CD14-positive monocyte (primary cell): ENCODE data around the gene ARAP2. TPM values are rescaled to one million over a fixed set of nuclear protein-coding genes. Genes with fewer than 3 reads are reported as not detected.

Experiments
- DNase-seq, 3 donors: peaks; one replicate each; pipeline ENCODE4 v3.0.0-alpha.2; 2011 to 2022
- H2AFZ ChIP-seq: 2 replicates; pipeline ENCODE4 v1.6.0; 2012; ENCODE audit warnings: mild to moderate bottlenecking, low read depth, low read length, inconsistent platforms; ENCODE audit not compliant: insufficient read depth, poor library complexity, severe bottlenecking
- H3K27ac ChIP-seq, 2 donors: 1 replicate in 1 of 2; 2 replicates in 1 of 2; pipeline ENCODE4 v1.5.1; 2012 to 2013; ENCODE audit warnings: low read length in 2 of 2, control low read depth in 1 of 2, inconsistent platforms in 1 of 2, low read depth in 1 of 2, mild to moderate bottlenecking in 1 of 2
- H3K27me3 ChIP-seq, 2 donors: one replicate each; pipeline versions ENCODE4 v1.6.0 to v1.6.1; 2011 to 2013; ENCODE audit warnings: low read length in 2 of 2; ENCODE audit not compliant: control insufficient read depth in 2 of 2, insufficient read depth in 2 of 2
- H3K36me3 ChIP-seq, 2 donors: replicated peaks in 1 of 2; 1 replicate in 1 of 2; 2 replicates in 1 of 2; pipeline versions ENCODE4 v1.5.1 to v1.6.1; 2012 to 2013; ENCODE audit warnings: low read length in 2 of 2, control low read depth in 1 of 2, inconsistent platforms in 1 of 2, mild to moderate bottlenecking in 1 of 2; ENCODE audit not compliant: insufficient read depth in 2 of 2, control insufficient read depth in 1 of 2
- H3K4me1 ChIP-seq, 2 donors: 1 replicate in 1 of 2; 2 replicates in 1 of 2; pipeline versions ENCODE4 v1.5.1 to v1.6.1; 2012 to 2013; ENCODE audit warnings: low read length in 2 of 2, control low read depth in 1 of 2, inconsistent platforms in 1 of 2, mild to moderate bottlenecking in 1 of 2, moderate library complexity in 1 of 2; ENCODE audit not compliant: insufficient read depth in 2 of 2, control insufficient read depth in 1 of 2
- H3K4me2 ChIP-seq: replicated peaks from 2 replicates; pipeline ENCODE3; 2012; ENCODE audit warnings: low read length, moderate library complexity, mild to moderate bottlenecking; ENCODE audit not compliant: poor library complexity, severe bottlenecking; ENCODE audit errors: extremely low read depth
- H3K4me3 ChIP-seq, 3 experiments: fragments of 200-600 bp in 1 of 3; sonication (generic) in 1 of 3; replicated peaks in 1 of 3; 1 replicate in 2 of 3; 2 replicates in 1 of 3; pipeline ENCODE4 v1.5.1; 2011 to 2013; ENCODE audit warnings: low read length in 3 of 3, mild to moderate bottlenecking in 3 of 3, control low read depth in 2 of 3, low read depth in 2 of 3, inconsistent platforms in 1 of 3, moderate library complexity in 1 of 3
- H3K79me2 ChIP-seq: 2 replicates; pipeline ENCODE4 v1.6.0; 2012; ENCODE audit warnings: mild to moderate bottlenecking, control low read depth, inconsistent platforms, low read length, moderate library complexity; ENCODE audit not compliant: insufficient read depth
- H3K9ac ChIP-seq: 2 replicates; pipeline ENCODE4 v1.6.0; 2017; ENCODE audit warnings: low read length, mild to moderate bottlenecking; ENCODE audit not compliant: insufficient read depth, poor library complexity, severe bottlenecking
- H3K9me3 ChIP-seq, 2 donors: replicated peaks in 1 of 2; 1 replicate in 1 of 2; 2 replicates in 1 of 2; pipeline versions ENCODE4 v1.5.1 to v1.6.1; 2012 to 2013; ENCODE audit warnings: low read length in 2 of 2, control low read depth in 1 of 2; ENCODE audit not compliant: control insufficient read depth in 1 of 2, insufficient read depth in 1 of 2
- H4K20me1 ChIP-seq: 2 replicates; pipeline ENCODE4 v1.6.0; 2012; ENCODE audit warnings: mild to moderate bottlenecking, low read length, control low read depth, moderate library complexity; ENCODE audit not compliant: insufficient read depth
- H3K27ac Mint-ChIP-seq, 7 donors: one replicate each; pipeline ENCODE4 v1.8.0; 2020; ENCODE audit warnings: mild to moderate bottlenecking in 7 of 7, mixed read lengths in 7 of 7, moderate library complexity in 6 of 7, inconsistent platforms in 2 of 7
- H3K27me3 Mint-ChIP-seq, 3 donors: one replicate each; pipeline ENCODE4 v1.8.0; 2021 to 2022; ENCODE audit warnings: low read depth in 3 of 3, mild to moderate bottlenecking in 3 of 3, mixed read lengths in 3 of 3, moderate library complexity in 3 of 3, inconsistent platforms in 1 of 3
- H3K36me3 Mint-ChIP-seq, 2 donors: one replicate each; pipeline ENCODE4 v1.8.0; 2020; ENCODE audit warnings: mixed read lengths in 2 of 2, inconsistent platforms in 1 of 2, mild to moderate bottlenecking in 1 of 2
- H3K4me1 Mint-ChIP-seq: one replicate; pipeline ENCODE4 v1.8.0; 2020; ENCODE audit warnings: mild to moderate bottlenecking, mixed read lengths
- H3K4me3 Mint-ChIP-seq, 2 donors: one replicate each; pipeline ENCODE4 v1.8.0; 2020; ENCODE audit warnings: mild to moderate bottlenecking in 2 of 2, mixed read lengths in 2 of 2, moderate library complexity in 1 of 2
- H3K9me3 Mint-ChIP-seq, 7 donors: one replicate each; pipeline ENCODE4 v1.8.0; 2020 to 2022; ENCODE audit warnings: mixed read lengths in 7 of 7, mild to moderate bottlenecking in 6 of 7, moderate library complexity in 6 of 7, inconsistent platforms in 2 of 7
- CTCF ChIP-seq: fragments of 200-600 bp; IDR thresholded peaks from one replicate; pipeline ENCODE4 v1.8.0; 2022; ENCODE audit warnings: antibody characterized with exemption, mild to moderate bottlenecking
- WGBS: methylation state at CpG from one replicate; pipeline ENCODE4 v1.1.5; 2013; ENCODE audit warnings: missing lambda C conversion rate; ENCODE audit not compliant: insufficient coverage; 5-methylcytosine and 5-hydroxymethylcytosine counted together
- intact Hi-C, 2 donors: fragments of 100-400 bp; cut with micrococcal nuclease; formaldehyde crosslinking; loops; one replicate each; pipeline versions ENCODE4 v1.15.0 to v1.15.1; 2023
- polyA plus RNA-seq, 3 donors: library from polyadenylated mRNA; depleted of rRNA in 1 of 3; unstranded in 2 of 3; stranded (reverse) in 1 of 3; fragments of 300-500 nt in 2 of 3; fragments of >200 nt in 1 of 3; fragmentation: Illumina TruSeq in 2 of 3; gene quantifications; 1 replicate in 2 of 3; 2 replicates in 1 of 3; pipeline ENCODE4 v1.2.3, GENCODE V29; 2012 to 2021

ARAP2 gene
- polyA plus RNA-seq, 3 donors, result 4.6 to 17.7 (median 5.6) TPM

GRCh38 chr4:36218121-36218520 lies 26.2 kb downstream of the ARAP2 start:
- Mint-ChIP-seq H3K27me3 (no peaks in the 10 kb centered on the region), H3K9me3 (no peaks in the 10 kb centered on the region), H3K4me3 (no peak overlapping the region), H3K27ac (peak overlapping the region in 2 of 7 donors; percentile 26 to 32), H3K4me1 (peaks cover 21% of the 10 kb centered on the region), H3K36me3 (peaks cover 9% of the 10 kb centered on the region in 2 donors)
- Histone ChIP-seq H3K4me3 (no peak overlapping the region), H3K9ac (no peak overlapping the region), H3K4me2 (no peak overlapping the region), H3K4me1 (peaks cover 0 to 11% of the 10 kb centered on the region in 2 donors), H4K20me1 (peaks cover 81% of the 10 kb centered on the region), H3K79me2 (peaks cover 57% of the 10 kb centered on the region), H3K36me3 (peaks cover 4 to 8% of the 10 kb centered on the region in 2 donors), H3K27me3 (no peaks in the 10 kb centered on the region), H2AFZ (no peak overlapping the region), H3K9me3 (no peaks in the 10 kb centered on the region), H3K27ac (peak overlapping the region in 1 of 2 donors; percentile 1)
- peak; percentile 10 to 18 (median 13) for DNase-seq
- TF ChIP-seq CTCF, result no peak
- intact Hi-C loops, result no loop called here

- no peak overlapping the region for H3K27ac ChIP-seq
- intact Hi-C loops, result no loop called here
- H3K9ac ChIP-seq, result no peak overlapping the region
- H3K27ac Mint-ChIP-seq, result no peak overlapping the region
- no peaks in the 10 kb centered on the region for H3K9me3 Mint-ChIP-seq
- H3K4me1 Mint-ChIP-seq, result peaks cover 18% of the 10 kb centered on the region
- H3K9me3 ChIP-seq, result no peaks in the 10 kb centered on the region
- H3K79me2 ChIP-seq, result peaks cover 38% of the 10 kb centered on the region
- H2AFZ ChIP-seq, result no peak overlapping the region
- H3K4me2 ChIP-seq, result no peak overlapping the region
- no peaks in the 10 kb centered on the region for H3K27me3 ChIP-seq
- WGBS, result no CpG with 5 or more reads among the region's 3 CpGs
- H3K4me3 ChIP-seq, result no peak overlapping the region
- H3K36me3 Mint-ChIP-seq, result peaks cover 22 to 23% of the 10 kb centered on the region in 2 donors
- H3K4me1 ChIP-seq, result peaks cover 5 to 16% of the 10 kb centered on the region in 2 donors
- no peak for TF ChIP-seq CTCF
- peaks cover 16 to 30% of the 10 kb centered on the region in 2 donors for H3K36me3 ChIP-seq
- no peak for DNase-seq
- H3K4me3 Mint-ChIP-seq, result no peak overlapping the region
- peaks cover 82% of the 10 kb centered on the region for H4K20me1 ChIP-seq
- H3K27me3 Mint-ChIP-seq, result no peaks in the 10 kb centered on the region
Measured at GRCh38 chr4:36215627-36216026, 28.7 kb downstream of the ARAP2 start.
